Ramos (cell line): Measurements from ENCODE around the gene MARS1.
"Not testable (repeated sequence)": the region's sequence is repeated elsewhere in the genome, so short reads cannot be mapped to it uniquely, and the experiment has no call there.

Experiments
- in situ Hi-C: fragments of 300-500 bp; cut with MboI; formaldehyde crosslinking; loops from one replicate; pipeline ENCODE4 v1.14.3; 2022; ENCODE audit warnings: low sequenced_read_pairs; ENCODE audit not compliant: unreplicated experiment

Gene MARS1

DNA sequence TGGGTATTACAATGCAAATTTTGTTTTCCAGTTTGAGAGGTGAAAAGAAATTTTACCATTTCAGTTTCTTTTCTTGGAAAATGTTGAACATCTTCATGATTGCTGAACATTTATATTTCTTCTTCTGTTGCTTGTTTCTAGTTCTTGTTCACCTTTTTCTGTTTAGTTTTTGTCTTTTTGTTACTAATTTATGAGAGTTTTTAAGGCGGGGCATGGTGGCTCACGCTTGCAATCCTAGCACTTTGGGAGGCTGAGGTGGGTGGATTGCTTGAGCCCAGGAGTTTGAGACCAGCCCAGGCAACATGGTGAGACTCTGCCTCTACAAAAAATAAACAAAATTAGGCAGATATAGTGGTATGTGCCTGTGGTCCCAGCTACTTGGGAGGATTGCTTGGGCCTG, 72.6 kb downstream of the MARS1 start:
- in situ Hi-C loops: no loop called here

- in situ Hi-C loops: not testable (repeated sequence)
Measured at GRCh38 chr12:57561117-57561516, 73.2 kb downstream of the MARS1 start.

DNA sequence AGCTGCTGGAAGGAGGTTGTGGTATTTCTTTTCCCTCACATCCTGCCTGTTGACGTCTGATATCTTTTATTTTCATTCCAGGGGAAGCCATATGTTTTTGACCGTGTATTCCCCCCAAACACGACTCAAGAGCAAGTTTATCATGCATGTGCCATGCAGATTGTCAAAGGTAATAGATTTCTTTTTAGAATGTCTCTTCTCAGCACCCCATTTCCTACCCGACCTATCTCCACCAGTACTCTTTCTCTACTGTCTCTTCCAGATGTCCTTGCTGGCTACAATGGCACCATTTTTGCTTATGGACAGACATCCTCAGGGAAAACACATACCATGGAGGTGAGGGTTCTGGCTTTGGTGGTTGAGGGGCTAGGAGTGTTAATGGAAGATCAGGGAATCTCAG, 75.5 kb downstream of the MARS1 start:
- in situ Hi-C loops: no loop called here

DNA sequence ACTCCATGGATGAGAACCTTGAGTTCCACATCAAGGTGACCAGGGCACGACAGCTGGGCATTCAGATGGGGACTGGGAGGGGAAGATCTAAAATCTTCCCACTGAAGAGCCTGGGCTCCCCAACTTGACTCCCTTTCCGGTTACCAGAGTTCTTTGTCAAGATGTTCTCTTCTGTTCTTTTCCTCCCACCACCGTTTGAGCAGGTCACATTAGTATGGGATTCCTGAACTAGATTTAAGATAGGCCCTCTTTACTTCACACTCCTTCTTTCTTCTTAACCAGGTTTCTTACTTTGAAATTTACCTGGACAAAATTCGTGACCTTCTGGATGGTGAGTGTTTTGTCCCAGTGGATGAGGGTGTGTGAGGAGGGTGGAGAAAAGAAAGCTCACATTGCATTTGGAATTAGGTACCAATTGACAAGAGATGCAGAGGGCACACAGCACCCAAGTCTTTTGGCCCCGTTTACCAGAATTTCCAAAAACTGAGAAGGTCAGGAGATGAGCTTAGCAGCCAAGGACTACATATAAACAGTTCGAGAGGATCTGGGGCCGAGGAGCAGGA, 76.4 kb downstream of the MARS1 start:
- in situ Hi-C loops: no loop called here
